ENCODE measurements around the gene COLGALT1. TPM values are rescaled to one million over a fixed set of nuclear protein-coding genes. Genes with fewer than 3 reads are reported as not detected.

The COLGALT1 gene
- total RNA-seq, 2 experiments from 2014 or later, result 36.1 to 38.9 TPM

DNA sequence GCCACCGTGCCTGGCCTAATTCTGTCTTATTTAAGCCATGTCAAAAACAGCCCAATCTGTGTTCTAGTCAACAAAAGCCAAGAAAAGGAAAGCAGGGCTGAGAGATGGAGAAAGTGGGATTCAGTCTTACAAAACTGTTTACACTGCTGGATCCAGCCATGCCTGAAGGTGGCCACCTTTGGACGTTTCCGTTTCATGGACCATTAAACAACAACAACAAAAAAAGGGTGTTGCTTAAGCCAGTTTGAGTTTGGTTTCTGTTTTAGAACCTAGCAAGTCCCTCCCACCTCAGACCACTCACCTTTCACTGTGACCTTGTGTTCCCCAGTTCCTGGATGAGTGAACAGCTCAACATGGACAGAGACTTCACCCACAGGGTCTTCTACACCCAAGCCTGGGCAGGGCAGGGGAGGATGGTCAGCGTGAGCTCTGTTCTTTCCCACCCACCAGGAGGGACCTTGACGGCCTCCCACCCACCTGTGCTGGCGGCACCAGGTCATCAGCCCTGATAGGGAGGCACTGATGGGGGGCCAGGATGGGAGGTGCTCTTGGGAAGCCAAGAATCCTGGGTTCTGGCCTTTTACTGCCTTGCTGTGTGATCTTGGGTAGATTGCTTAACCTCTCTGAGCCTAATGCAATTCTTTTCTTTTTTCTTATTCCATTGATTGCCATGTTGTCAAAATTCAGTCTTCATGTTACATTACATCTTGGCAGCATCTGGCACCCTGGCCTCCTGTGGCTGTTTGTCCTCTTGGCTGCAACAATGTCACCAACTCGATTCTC lies 56.2 kb downstream of the COLGALT1 start:
- Mint-ChIP-seq H3K27ac (no peak overlapping the region), H3K4me3 (no peak overlapping the region), H3K27me3 (peaks cover 5% of the 10 kb centered on the region), H3K36me3 (ENCODE audit: low read depth) (no peaks in the 10 kb centered on the region), H3K4me1 (peaks cover 3% of the 10 kb centered on the region), H3K9me3 (no peaks in the 10 kb centered on the region)
- ChIA-PET CTCF (no interaction called here), POLR2A (interaction anchor here (1.2 kb wide), 1 partner anchor 11 kb away, joined by 3 read pairs; no protein-coding TSS in a partner anchor)
- DNase-seq, result no peak

DNA sequence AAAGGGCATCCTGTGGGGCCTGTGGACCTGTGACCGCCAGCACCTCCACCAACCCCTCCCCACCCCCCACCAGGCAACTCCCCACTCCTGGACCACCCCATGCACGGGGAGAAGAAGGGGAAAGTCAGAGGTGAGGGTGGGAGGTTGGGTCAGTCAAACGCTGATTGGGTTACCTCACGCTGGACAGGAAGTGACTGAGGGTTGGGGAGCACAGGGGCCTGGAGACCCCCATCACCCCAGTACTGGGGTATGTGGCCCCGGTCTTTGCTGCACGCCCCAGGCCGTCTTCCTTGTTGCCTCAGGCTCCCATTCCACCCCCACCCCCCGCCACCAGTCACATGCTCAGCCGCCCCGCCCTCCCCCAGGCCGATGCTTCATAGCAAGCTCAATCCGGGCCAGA lies 59.0 kb downstream of the COLGALT1 start:
- no peak overlapping the region for H3K27ac Mint-ChIP-seq
- CTCF ChIA-PET, result no interaction called here
- H3K4me3 Mint-ChIP-seq, result no peak overlapping the region
- H3K9me3 Mint-ChIP-seq, result no peaks in the 10 kb centered on the region
- no peaks in the 10 kb centered on the region for H3K36me3 Mint-ChIP-seq (ENCODE audit: low read depth)
- peaks cover 16% of the 10 kb centered on the region for H3K27me3 Mint-ChIP-seq
- peaks cover 3% of the 10 kb centered on the region for H3K4me1 Mint-ChIP-seq
- POLR2A ChIA-PET, result no interaction called here
- DNase-seq, result no peak

- DNase-seq, result no peak
- POLR2A ChIA-PET, result no interaction called here
- peaks cover 17% of the 10 kb centered on the region for H3K27me3 Mint-ChIP-seq
These were observed 60.6 kb downstream of the COLGALT1 start for GRCh38 chr19:17615889-17616685.

GRCh38 chr19:17616686-17616960 lies 61.2 kb downstream of the COLGALT1 start:
- CTCF ChIA-PET, result no interaction called here
- Mint-ChIP-seq H3K9me3 (no peaks in the 10 kb centered on the region), H3K27ac (no peak overlapping the region), H3K36me3 (ENCODE audit: low read depth) (no peaks in the 10 kb centered on the region), H3K4me1 (peaks cover 4% of the 10 kb centered on the region), H3K4me3 (no peak overlapping the region), H3K27me3 (peaks cover 20% of the 10 kb centered on the region)
- DNase-seq, result no peak
- POLR2A ChIA-PET, result no interaction called here

More at GRCh38 chr19:17615889-17616685, 60.6 kb downstream of the COLGALT1 start:
- Mint-ChIP-seq H3K4me1 (peaks cover 3% of the 10 kb centered on the region), H3K9me3 (no peaks in the 10 kb centered on the region), H3K36me3 (ENCODE audit: low read depth) (no peaks in the 10 kb centered on the region), H3K27ac (no peak overlapping the region), H3K4me3 (no peak overlapping the region)
- CTCF ChIA-PET, result no interaction called here

GRCh38 chr19:17616961-17617806 lies 61.7 kb downstream of the COLGALT1 start:
- POLR2A ChIA-PET, result no interaction called here
- Mint-ChIP-seq H3K36me3 (ENCODE audit: low read depth) (no peaks in the 10 kb centered on the region), H3K27ac (no peak overlapping the region), H3K4me3 (no peak overlapping the region), H3K9me3 (no peaks in the 10 kb centered on the region), H3K4me1 (peaks cover 9% of the 10 kb centered on the region), H3K27me3 (peaks cover 20% of the 10 kb centered on the region)
- CTCF ChIA-PET, result no interaction called here
- DNase-seq, result no peak

DNA sequence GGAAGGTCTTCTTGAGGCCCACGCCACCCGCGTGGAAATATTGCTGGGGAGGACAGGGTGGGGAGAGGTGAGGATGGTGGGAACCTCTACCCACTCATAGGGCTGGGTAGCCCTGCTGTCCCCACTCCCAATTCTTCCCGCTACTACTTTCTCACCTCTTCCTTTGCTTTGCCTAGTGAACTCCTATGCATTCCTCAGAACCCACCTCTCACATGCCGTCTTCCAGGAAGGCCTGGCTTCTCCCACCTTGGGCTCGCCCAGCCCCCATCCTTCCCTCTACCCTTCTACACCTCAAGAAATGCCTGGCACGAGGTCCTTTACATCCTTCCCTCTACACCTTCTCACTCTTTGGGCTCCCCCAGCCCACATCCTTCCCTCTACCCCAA lies 62.4 kb downstream of the COLGALT1 start:
- H3K9me3 Mint-ChIP-seq, result no peaks in the 10 kb centered on the region
- peaks cover 15% of the 10 kb centered on the region for H3K4me1 Mint-ChIP-seq
- H3K27me3 Mint-ChIP-seq, result peaks cover 20% of the 10 kb centered on the region
- no peak overlapping the region for H3K4me3 Mint-ChIP-seq
- ChIA-PET CTCF (no interaction called here), POLR2A (interaction anchor here (0.9 kb wide), 1 partner anchor 12 kb away, joined by 3 read pairs; no protein-coding TSS in a partner anchor)
- H3K36me3 Mint-ChIP-seq (ENCODE audit: low read depth), result no peaks in the 10 kb centered on the region
- no peak for DNase-seq
- no peak overlapping the region for H3K27ac Mint-ChIP-seq

DNA sequence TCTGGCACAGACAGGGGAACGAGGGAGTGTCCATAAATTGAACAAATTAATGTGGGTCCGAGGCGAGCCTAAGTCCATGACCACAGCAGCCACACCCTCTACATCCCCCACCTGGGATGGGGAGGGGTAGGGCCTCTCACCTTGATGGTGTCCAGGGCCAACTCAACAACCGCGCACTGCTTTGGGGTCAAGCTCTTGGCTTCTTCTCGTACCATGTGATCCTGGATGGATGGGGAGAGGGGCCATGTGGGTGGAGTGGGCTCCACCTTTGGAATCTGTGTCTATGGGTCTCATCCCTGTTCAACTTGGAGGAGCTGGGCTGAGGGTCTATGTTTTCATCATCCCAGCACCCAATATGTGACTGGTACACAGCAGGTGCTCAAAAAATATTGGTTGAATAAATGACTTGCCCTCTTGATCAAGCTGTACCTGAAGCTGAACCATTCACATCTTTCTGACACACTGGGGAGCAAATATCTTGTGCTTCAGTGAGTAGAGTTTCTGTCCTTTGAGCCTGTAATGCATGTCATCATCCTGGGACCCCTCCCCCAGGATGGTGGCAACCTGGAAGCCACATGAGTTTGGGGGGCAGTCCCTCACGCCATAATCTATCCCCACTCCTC lies 62.9 kb downstream of the COLGALT1 start:
- Mint-ChIP-seq H3K4me3 (no peak overlapping the region), H3K27ac (no peak overlapping the region), H3K9me3 (no peaks in the 10 kb centered on the region), H3K27me3 (peaks cover 18% of the 10 kb centered on the region), H3K4me1 (peaks cover 17% of the 10 kb centered on the region), H3K36me3 (ENCODE audit: low read depth) (no peaks in the 10 kb centered on the region)
- no peak for DNase-seq
- POLR2A ChIA-PET, result interaction anchor here (0.9 kb wide), 1 partner anchor 12 kb away, joined by 3 read pairs; no protein-coding TSS in a partner anchor
- CTCF ChIA-PET, result no interaction called here

DNA sequence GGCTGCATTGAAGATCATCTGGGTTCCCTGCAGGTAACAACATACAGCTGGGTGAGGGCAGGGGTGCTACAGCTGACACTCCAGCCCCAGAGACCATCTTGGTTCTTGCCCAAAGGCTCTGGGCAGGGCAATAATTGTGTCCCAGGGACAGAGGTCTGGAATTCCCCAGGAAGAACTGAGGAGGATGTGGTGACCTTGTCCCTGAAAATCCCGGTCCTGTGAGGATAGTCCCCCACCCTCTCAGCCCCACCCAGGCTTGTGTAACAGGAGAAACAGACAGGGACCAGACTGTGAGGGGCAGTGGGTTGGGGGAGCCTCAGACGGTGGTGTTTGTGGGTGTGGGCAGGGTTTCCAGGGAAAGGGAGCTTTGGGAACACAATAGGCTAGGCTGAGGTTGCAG lies 63.5 kb downstream of the COLGALT1 start:
- H3K27me3 Mint-ChIP-seq, result peaks cover 17% of the 10 kb centered on the region
- no peaks in the 10 kb centered on the region for H3K36me3 Mint-ChIP-seq (ENCODE audit: low read depth)
- H3K9me3 Mint-ChIP-seq, result no peaks in the 10 kb centered on the region
- CTCF ChIA-PET, result no interaction called here
- POLR2A ChIA-PET, result interaction anchor here (0.9 kb wide), 1 partner anchor 13 kb away, joined by 3 read pairs; no protein-coding TSS in a partner anchor
- no peak for DNase-seq
- H3K27ac Mint-ChIP-seq, result no peak overlapping the region
- no peak overlapping the region for H3K4me3 Mint-ChIP-seq
- peaks cover 19% of the 10 kb centered on the region for H3K4me1 Mint-ChIP-seq

DNA sequence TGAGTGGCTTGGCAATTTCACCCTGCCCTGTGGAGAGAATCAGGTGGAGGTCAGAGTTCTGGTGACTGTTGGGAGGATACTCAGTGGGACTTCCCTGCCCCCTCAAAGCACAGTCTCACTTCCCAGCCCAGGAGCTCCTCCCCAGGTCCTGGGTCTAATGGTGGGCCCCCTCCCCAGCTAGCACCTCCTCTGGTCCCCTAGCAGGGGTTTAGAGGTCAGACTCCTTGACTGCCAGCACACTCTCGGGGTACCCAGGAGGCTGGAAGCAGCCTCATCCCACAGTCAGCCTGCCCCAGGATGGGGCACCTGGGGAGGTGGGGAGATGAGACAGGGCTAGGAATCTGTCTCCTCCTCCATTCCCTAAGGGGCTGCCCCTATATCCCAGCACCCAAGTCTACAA lies 65.2 kb downstream of the COLGALT1 start:
- Mint-ChIP-seq H3K4me3 (no peak overlapping the region), H3K27me3 (peaks cover 17% of the 10 kb centered on the region), H3K9me3 (peaks cover 3% of the 10 kb centered on the region), H3K4me1 (peaks cover 19% of the 10 kb centered on the region), H3K27ac (no peak overlapping the region), H3K36me3 (ENCODE audit: low read depth) (no peaks in the 10 kb centered on the region)
- ChIA-PET CTCF (interaction anchor here (1.8 to 2.5 kb wide), 3 partner anchors 14 to 239 kb away, joined by 4 to 23 read pairs (median 7); partner anchors contain the start of gene RPL18A), POLR2A (no interaction called here)
- DNase-seq, result no peak

DNA sequence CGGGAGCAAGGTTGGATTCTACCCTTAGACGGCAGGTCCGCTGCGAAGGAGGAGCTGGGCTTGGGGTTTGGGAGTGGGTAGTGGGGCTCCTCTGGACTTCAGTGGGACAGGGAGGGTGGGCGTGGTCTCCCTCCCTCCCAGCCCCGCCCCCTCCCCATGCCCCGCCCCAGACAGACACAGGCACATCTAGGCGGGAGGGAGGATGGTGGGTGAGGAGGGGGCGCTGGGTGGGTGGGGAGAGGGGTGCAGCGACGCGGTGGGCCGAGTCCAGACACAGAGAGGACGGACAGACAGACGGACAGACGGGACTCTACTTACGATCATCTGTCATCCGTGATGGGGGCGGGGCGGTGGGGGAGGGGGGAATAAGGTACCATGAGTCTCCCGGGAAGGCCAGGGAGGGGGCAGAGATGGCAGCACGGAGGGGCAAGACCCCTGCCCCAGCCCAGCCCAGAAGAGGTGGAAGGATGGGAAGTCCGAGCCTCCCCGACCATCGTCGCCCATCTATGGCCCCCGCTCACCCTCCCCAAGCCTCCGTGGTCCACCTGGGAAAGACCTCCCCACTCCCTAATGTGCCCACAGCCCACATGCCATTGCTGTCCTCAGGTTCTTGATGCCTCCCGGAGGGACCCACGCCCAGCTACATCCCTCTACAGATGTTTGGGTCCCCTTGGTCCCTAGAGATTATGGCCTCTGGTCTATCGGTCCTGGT lies 67.9 kb downstream of the COLGALT1 start:
- H3K4me3 Mint-ChIP-seq, result no peak overlapping the region
- DNase-seq, result no peak
- POLR2A ChIA-PET, result no interaction called here
- peaks cover 4% of the 10 kb centered on the region for H3K27me3 Mint-ChIP-seq
- H3K4me1 Mint-ChIP-seq, result peaks cover 17% of the 10 kb centered on the region
- no peak overlapping the region for H3K27ac Mint-ChIP-seq
- peaks cover 3% of the 10 kb centered on the region for H3K9me3 Mint-ChIP-seq
- CTCF ChIA-PET, result interaction anchor here (1.6 to 2.5 kb wide), 2 partner anchors 16 to 128 kb away, joined by 8 to 23 read pairs; no protein-coding TSS in a partner anchor
- H3K36me3 Mint-ChIP-seq (ENCODE audit: low read depth), result no peaks in the 10 kb centered on the region

DNA sequence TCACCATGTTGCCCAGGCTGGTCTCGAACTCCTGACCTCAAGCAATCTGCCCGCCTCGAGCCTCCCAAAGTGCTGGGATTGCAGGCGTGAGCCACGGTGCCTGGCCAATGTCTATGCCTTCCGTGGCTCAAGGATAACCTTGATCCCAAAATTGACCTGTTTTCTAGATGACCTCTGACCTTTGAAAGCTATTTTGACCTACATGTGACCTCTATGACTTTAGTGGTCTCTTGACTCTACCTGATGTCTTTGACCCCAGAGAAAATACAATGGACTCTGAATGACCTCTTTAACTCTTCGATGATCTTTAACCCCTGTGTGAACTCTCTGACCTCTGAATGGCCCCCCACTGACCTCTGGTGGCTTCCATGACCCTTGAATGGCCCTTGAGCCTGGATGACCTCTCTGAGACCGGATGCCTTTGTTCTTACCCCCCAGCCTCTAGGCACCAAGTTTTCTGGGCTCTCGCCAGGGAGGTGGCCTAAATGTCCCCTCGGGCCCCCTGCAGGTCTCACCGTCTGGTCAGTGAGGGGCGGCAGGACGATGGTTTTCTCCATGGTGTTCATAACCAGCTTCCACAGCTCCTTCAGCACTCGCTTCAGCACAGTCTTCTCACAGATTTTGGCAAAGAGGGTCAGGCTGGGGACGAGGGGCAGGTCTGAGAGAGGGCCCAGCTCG lies 69.0 kb downstream of the COLGALT1 start:
- Mint-ChIP-seq H3K27me3 (peaks cover 4% of the 10 kb centered on the region), H3K9me3 (peaks cover 3% of the 10 kb centered on the region), H3K4me3 (no peak overlapping the region), H3K27ac (no peak overlapping the region), H3K4me1 (peaks cover 17% of the 10 kb centered on the region), H3K36me3 (ENCODE audit: low read depth) (no peaks in the 10 kb centered on the region)
- ChIA-PET CTCF (no interaction called here), POLR2A (no interaction called here)
- no peak for DNase-seq

DNA sequence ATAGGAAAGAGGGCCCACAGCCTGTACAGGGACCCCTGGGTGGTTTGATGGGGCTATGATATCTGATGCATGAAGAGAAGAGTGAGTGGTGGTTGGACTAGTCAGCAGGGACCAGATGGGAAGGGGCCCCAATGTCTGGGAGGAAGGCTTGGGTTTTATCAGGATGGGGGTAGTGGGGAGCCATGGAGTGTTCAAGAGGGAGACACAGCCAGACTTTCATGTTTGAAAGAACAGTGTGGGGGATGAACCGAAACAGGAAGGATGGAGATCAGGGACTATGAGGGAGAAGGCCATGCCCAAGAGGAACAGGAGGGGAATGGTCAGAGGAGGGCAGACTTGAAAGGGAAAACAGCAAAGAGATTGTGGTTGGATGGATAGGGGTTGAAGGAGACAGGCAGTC lies 69.6 kb downstream of the COLGALT1 start:
- H3K4me3 Mint-ChIP-seq, result no peak overlapping the region
- H3K4me1 Mint-ChIP-seq, result peaks cover 17% of the 10 kb centered on the region
- no peak for DNase-seq
- ChIA-PET POLR2A (no interaction called here), CTCF (no interaction called here)
- no peak overlapping the region for H3K27ac Mint-ChIP-seq
- peaks cover 4% of the 10 kb centered on the region for H3K27me3 Mint-ChIP-seq
- no peaks in the 10 kb centered on the region for H3K36me3 Mint-ChIP-seq (ENCODE audit: low read depth)
- H3K9me3 Mint-ChIP-seq, result peaks cover 3% of the 10 kb centered on the region

Measured in activated CD4-positive, alpha-beta memory T cell treated with anti-CD3 and anti-CD28 coated beads, Interleukin-2, amount 10 ng/mL, durations not matched to agents 7 days and 5 days (primary cell).